B cell (primary cell): Measurements from ENCODE around the gene AXIN2. TPM values are rescaled to one million over a fixed set of nuclear protein-coding genes. Genes with fewer than 3 reads are reported as not detected.

Experiments
- ATAC-seq: fragments of 200-7000 bp; cut with Tn5 transposase; one replicate; pipeline ENCODE4 v1.10.0; 2021; ENCODE audit warnings: low read depth, mild to moderate bottlenecking, moderate number of reproducible peaks, moderate library complexity
- CTCF ChIA-PET: fragments of 350-600 bp; sonication (Branson Sonifier 250); formaldehyde crosslinking; loops from one replicate; lab custom pipeline; 2021; ENCODE audit warnings: antibody characterized with exemption, inconsistent platforms; lab: Charles Lee
- POLR2A ChIA-PET: fragments of 350-600 bp; sonication (Branson Sonifier 250); formaldehyde crosslinking; loops from one replicate; lab custom pipeline; 2021; ENCODE audit warnings: antibody characterized with exemption; lab: Charles Lee
- DNase-seq: peaks from one replicate; pipeline ENCODE4 v3.0.0; 2013
- H2AFZ ChIP-seq: 2 replicates; pipeline ENCODE4 v1.6.1; 2012; ENCODE audit warnings: mild to moderate bottlenecking, low read depth, low read length; ENCODE audit not compliant: insufficient read depth, poor library complexity, severe bottlenecking
- H3K27ac ChIP-seq, 2 donors: 1 replicate in 1 of 2; 2 replicates in 1 of 2; pipeline ENCODE4 v1.5.1; 2012 to 2013; ENCODE audit warnings: low read length in 2 of 2, mild to moderate bottlenecking in 2 of 2, moderate library complexity in 1 of 2
- H3K27me3 ChIP-seq, 4 experiments: fragments of 200-600 bp in 1 of 4; sonication (generic) in 1 of 4; replicated peaks in 1 of 4; 1 replicate in 2 of 4; 2 replicates in 2 of 4; pipeline versions ENCODE4 v1.6.1 to v1.7.0; 2013 to 2016; ENCODE audit warnings: low read length in 3 of 4, mild to moderate bottlenecking in 2 of 4, mixed read lengths in 1 of 4, moderate library complexity in 1 of 4; ENCODE audit not compliant: insufficient read depth in 4 of 4, control insufficient read depth in 3 of 4; ENCODE audit errors: control extremely low read depth in 1 of 4
- H3K36me3 ChIP-seq, 2 experiments: replicated peaks in 1 of 2; 1 replicate in 1 of 2; 2 replicates in 1 of 2; pipeline versions ENCODE4 v1.6.1 to v1.7.1; 2013; ENCODE audit warnings: low read length in 1 of 2; ENCODE audit not compliant: insufficient read depth in 2 of 2, control insufficient read depth in 1 of 2; ENCODE audit errors: control extremely low read depth in 1 of 2, extremely low read depth in 1 of 2
- H3K4me1 ChIP-seq, 2 donors: fragments of 200-600 bp in 1 of 2; sonication (generic) in 1 of 2; 1 replicate in 1 of 2; 2 replicates in 1 of 2; pipeline versions ENCODE4 v1.5.1 to v1.6.1; 2013 to 2017; ENCODE audit warnings: low read length in 2 of 2; ENCODE audit not compliant: control insufficient read depth in 2 of 2, insufficient read depth in 2 of 2
- H3K4me2 ChIP-seq: replicated peaks from 2 replicates; pipeline ENCODE3; 2012; ENCODE audit warnings: mild to moderate bottlenecking, low read depth, low read length; ENCODE audit not compliant: poor library complexity, severe bottlenecking
- H3K4me3 ChIP-seq, 5 experiments: fragments of 200-600 bp in 1 of 5; sonication (generic) in 1 of 5; 1 replicate in 3 of 5; 2 replicates in 2 of 5; pipeline versions ENCODE4 v1.5.1 to v1.7.0; 2011 to 2016; ENCODE audit warnings: low read length in 4 of 5, mild to moderate bottlenecking in 4 of 5, low read depth in 2 of 5, control low read depth in 1 of 5, moderate library complexity in 1 of 5; ENCODE audit not compliant: insufficient read depth in 1 of 5; ENCODE audit errors: control extremely low read depth in 1 of 5, extremely low read depth in 1 of 5
- H3K79me2 ChIP-seq: fragments of 200-600 bp; sonication (generic); one replicate; pipeline ENCODE4 v1.6.0; 2016; ENCODE audit warnings: low read length; ENCODE audit not compliant: control insufficient read depth, insufficient read depth
- H3K9ac ChIP-seq: fragments of 200-600 bp; sonication (generic); 2 replicates; pipeline ENCODE4 v1.6.1; 2017; ENCODE audit warnings: mild to moderate bottlenecking, low read length, moderate library complexity
- H3K9me3 ChIP-seq, 3 donors: one replicate each; pipeline versions ENCODE4 v1.6.1 to v1.7.1; 2013; ENCODE audit warnings: low read length in 2 of 3; ENCODE audit not compliant: control insufficient read depth in 2 of 3, insufficient read depth in 1 of 3; ENCODE audit errors: control extremely low read depth in 1 of 3
- H4K20me1 ChIP-seq: 2 replicates; pipeline ENCODE4 v1.6.0; 2012; ENCODE audit warnings: mild to moderate bottlenecking, low read length; ENCODE audit not compliant: insufficient read depth, control insufficient read depth, poor library complexity, severe bottlenecking
- H3K27ac Mint-ChIP-seq: one replicate; pipeline ENCODE4 v1.8.0; 2021; ENCODE audit warnings: mixed read lengths
- H3K27me3 Mint-ChIP-seq: one replicate; pipeline ENCODE4 v1.8.0; 2021; ENCODE audit warnings: mixed read lengths
- H3K4me1 Mint-ChIP-seq: one replicate; pipeline ENCODE4 v1.8.0; 2021; ENCODE audit warnings: mixed read lengths
- H3K4me3 Mint-ChIP-seq: one replicate; pipeline ENCODE4 v1.8.0; 2021; ENCODE audit warnings: mixed read lengths
- H3K9me3 Mint-ChIP-seq: one replicate; pipeline ENCODE4 v1.8.0; 2022; ENCODE audit warnings: mixed read lengths; ENCODE audit not compliant: insufficient read depth
- EZH2 ChIP-seq: IDR thresholded peaks from 2 replicates; pipeline ENCODE4 v1.6.1; 2012; ENCODE audit warnings: borderline replicate concordance, low read depth, mild to moderate bottlenecking, moderate library complexity, low read length; ENCODE audit not compliant: insufficient read depth, poor library complexity, severe bottlenecking
- WGBS: methylation state at CpG from one replicate; pipeline ENCODE4 v1.1.5; 2013; ENCODE audit warnings: missing lambda C conversion rate; ENCODE audit not compliant: insufficient coverage; 5-methylcytosine and 5-hydroxymethylcytosine counted together
- intact Hi-C: fragments of 100-400 bp; cut with micrococcal nuclease; formaldehyde crosslinking; loops from one replicate; pipeline ENCODE4 v1.10.0; 2022
- polyA plus RNA-seq: library from polyadenylated mRNA; depleted of rRNA; stranded (reverse); fragments of >200 nt; gene quantifications from 2 replicates; pipeline ENCODE4 v1.2.3, GENCODE V29; 2012
- total RNA-seq, 2 donors: library from RNA; stranded (reverse); fragments of 120-200 nt in 1 of 2; gene quantifications; 1 replicate in 1 of 2; 2 replicates in 1 of 2; pipeline versions ENCODE4 v1.2.3 to v1.2.4, GENCODE V29; 2013 to 2022
- TF ChIP-seq, protein P1 (sequence below): fragments of 200-600 bp; IDR thresholded peaks from one replicate; pipeline ENCODE4 v1.8.0; 2022; ENCODE audit warnings: antibody characterized with exemption, mild to moderate bottlenecking

Gene AXIN2
- total and polyA plus RNA-seq, 2 donors (not counting 1 experiment from before 2014, with no cell fraction given): 0.16 to 1.2 TPM

- peak overlapping the region; percentile 76 for H3K4me3 Mint-ChIP-seq
- Histone ChIP-seq H4K20me1 (peaks cover 25% of the 10 kb centered on the region), H3K79me2 (peaks cover 4% of the 10 kb centered on the region), H3K9ac (peak overlapping the region; percentile 67), H3K4me1 (peaks cover 16 to 43% of the 10 kb centered on the region in 2 donors), H3K36me3 (no peaks in the 10 kb centered on the region), H3K4me2 (peak overlapping the region; percentile 98), H3K27me3 (peaks cover 0 to 54% (median 20%) of the 10 kb centered on the region in 4 experiments), H3K4me3 (peak overlapping the region in 4 of 5 experiments; percentile 56 to 70 (median 68)), H2AFZ (peak overlapping the region; percentile 84), H3K27ac (peak overlapping the region in 1 of 2 donors; percentile 60), H3K9me3 (peaks cover 0 to 13% (median 0%) of the 10 kb centered on the region in 3 donors)
- H3K27me3 Mint-ChIP-seq: peaks cover 21% of the 10 kb centered on the region
- under 1% methylated on average over 107 of the region's 113 CpGs for WGBS
- ChIA-PET POLR2A (no interaction called here), CTCF (no interaction called here)
- no peaks in the 10 kb centered on the region for H3K9me3 Mint-ChIP-seq
- DNase-seq: peak; percentile 64
- ATAC-seq: peak; percentile 19
- H3K4me1 Mint-ChIP-seq: peaks cover 19% of the 10 kb centered on the region
- TF ChIP-seq EZH2: no peak
- TF ChIP-seq, protein P1, sequence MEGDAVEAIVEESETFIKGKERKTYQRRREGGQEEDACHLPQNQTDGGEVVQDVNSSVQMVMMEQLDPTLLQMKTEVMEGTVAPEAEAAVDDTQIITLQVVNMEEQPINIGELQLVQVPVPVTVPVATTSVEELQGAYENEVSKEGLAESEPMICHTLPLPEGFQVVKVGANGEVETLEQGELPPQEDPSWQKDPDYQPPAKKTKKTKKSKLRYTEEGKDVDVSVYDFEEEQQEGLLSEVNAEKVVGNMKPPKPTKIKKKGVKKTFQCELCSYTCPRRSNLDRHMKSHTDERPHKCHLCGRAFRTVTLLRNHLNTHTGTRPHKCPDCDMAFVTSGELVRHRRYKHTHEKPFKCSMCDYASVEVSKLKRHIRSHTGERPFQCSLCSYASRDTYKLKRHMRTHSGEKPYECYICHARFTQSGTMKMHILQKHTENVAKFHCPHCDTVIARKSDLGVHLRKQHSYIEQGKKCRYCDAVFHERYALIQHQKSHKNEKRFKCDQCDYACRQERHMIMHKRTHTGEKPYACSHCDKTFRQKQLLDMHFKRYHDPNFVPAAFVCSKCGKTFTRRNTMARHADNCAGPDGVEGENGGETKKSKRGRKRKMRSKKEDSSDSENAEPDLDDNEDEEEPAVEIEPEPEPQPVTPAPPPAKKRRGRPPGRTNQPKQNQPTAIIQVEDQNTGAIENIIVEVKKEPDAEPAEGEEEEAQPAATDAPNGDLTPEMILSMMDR: no peak
- intact Hi-C loops: no loop called here
- H3K27ac Mint-ChIP-seq: no peak overlapping the region
These were observed 608 bp downstream of the AXIN2 start for GRCh38 chr17:65560628-65561451.
